MM.1S (cell line): ENCODE measurements around the gene DAB2IP.

Experiments
- DNase-seq: peaks from one replicate; pipeline ENCODE4 v3.0.0-alpha.2; 2015
- H2AFZ ChIP-seq: fragments of 300-600 bp; sonication (generic); 2 replicates; pipeline ENCODE4 v1.6.0; 2016; ENCODE audit warnings: antibody characterized with exemption, low read length
- H3F3A ChIP-seq: fragments of 300-600 bp; sonication (generic); 2 replicates; pipeline ENCODE4 v1.6.1; 2016; ENCODE audit warnings: mild to moderate bottlenecking, antibody characterized with exemption, low read length, moderate library complexity, mixed read lengths; ENCODE audit not compliant: insufficient read depth
- H3K27ac ChIP-seq: fragments of 300-600 bp; sonication (generic); 2 replicates; pipeline ENCODE4 v1.5.1; 2016; ENCODE audit warnings: mild to moderate bottlenecking, low read length
- H3K27me3 ChIP-seq: fragments of 300-600 bp; sonication (generic); replicated peaks from 2 replicates; pipeline ENCODE4 v1.6.0; 2016; ENCODE audit warnings: low read length; ENCODE audit not compliant: insufficient read depth
- H3K36me3 ChIP-seq: fragments of 300-600 bp; sonication (generic); replicated peaks from 2 replicates; pipeline ENCODE4 v1.6.1; 2016; ENCODE audit warnings: mild to moderate bottlenecking, low read length, mixed read lengths; ENCODE audit not compliant: insufficient read depth
- H3K4me1 ChIP-seq: fragments of 300-600 bp; sonication (generic); 2 replicates; pipeline ENCODE4 v1.6.1; 2016; ENCODE audit warnings: low read length, mixed read lengths
- H3K4me2 ChIP-seq: fragments of 300-600 bp; sonication (generic); 2 replicates; pipeline ENCODE4 v1.6.0; 2016; ENCODE audit warnings: low read depth, low read length
- H3K4me3 ChIP-seq: fragments of 300-600 bp; sonication (generic); 2 replicates; pipeline ENCODE4 v1.5.1; 2016; ENCODE audit warnings: low read length, mixed read lengths
- H3K79me2 ChIP-seq: fragments of 300-600 bp; sonication (generic); 2 replicates; pipeline ENCODE4 v1.6.1; 2016; ENCODE audit warnings: mixed run types, low read length, mixed read lengths
- H3K9ac ChIP-seq: fragments of 300-600 bp; sonication (generic); 2 replicates; pipeline ENCODE4 v1.6.1; 2016; ENCODE audit warnings: low read length, mixed read lengths
- H3K9me2 ChIP-seq: fragments of 300-600 bp; sonication (generic); replicated peaks from 2 replicates; pipeline ENCODE4 v1.6.1; 2016; ENCODE audit warnings: mild to moderate bottlenecking, low read length, mixed read lengths; ENCODE audit not compliant: insufficient read depth
- H3K9me3 ChIP-seq: fragments of 300-600 bp; sonication (generic); replicated peaks from 2 replicates; pipeline ENCODE4 v1.6.1; 2016; ENCODE audit warnings: mild to moderate bottlenecking, low read length, mixed read lengths; ENCODE audit not compliant: insufficient read depth
- H4K20me1 ChIP-seq: fragments of 300-600 bp; sonication (generic); 2 replicates; pipeline ENCODE4 v1.6.1; 2016; ENCODE audit warnings: mild to moderate bottlenecking, low read length, moderate library complexity, mixed read lengths; ENCODE audit not compliant: insufficient read depth
- CTCF ChIP-seq: fragments of 300-600 bp; sonication (generic); IDR thresholded peaks from 2 replicates; pipeline ENCODE4 v1.5.1; 2016; ENCODE audit warnings: antibody characterized with exemption, low read length, mixed read lengths
- EZH2 ChIP-seq: fragments of 300-600 bp; sonication (generic); optimal IDR thresholded peaks from 2 replicates; pipeline ENCODE3; 2017; ENCODE audit warnings: low read depth, mild to moderate bottlenecking, antibody characterized with exemption, low read length, mixed read lengths
- EZH2phosphoT487 ChIP-seq: fragments of 300-600 bp; sonication (generic); IDR thresholded peaks from 2 replicates; pipeline ENCODE4 v1.6.1; 2018; ENCODE audit warnings: antibody characterized with exemption, low read length

The DAB2IP gene

DNA sequence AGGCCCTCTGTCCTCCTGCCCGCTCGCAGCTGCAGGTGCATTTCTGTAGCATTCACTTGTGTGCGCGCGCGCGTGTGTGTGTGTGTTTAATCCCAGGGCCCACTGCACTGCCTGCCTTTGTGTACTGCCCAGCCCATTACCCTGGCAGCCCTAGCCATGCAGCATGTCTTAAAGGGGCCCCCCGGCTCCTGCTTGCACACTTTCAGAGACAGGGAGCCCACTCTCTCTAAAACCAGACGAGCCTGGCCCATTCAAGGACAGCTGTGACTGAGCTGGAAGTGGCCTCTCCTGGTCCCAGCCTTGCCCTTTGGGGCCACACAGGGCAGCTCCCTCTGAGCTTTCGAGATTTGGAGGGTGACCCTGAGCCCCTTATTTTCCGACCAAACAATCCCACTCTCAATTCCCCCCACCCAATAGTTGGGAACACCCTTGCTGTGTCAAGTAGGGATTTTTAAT is 98.9 kb downstream of the DAB2IP start:
- Histone ChIP-seq H4K20me1 (no peaks in the 10 kb centered on the region), H3K27ac (no peak overlapping the region), H3K36me3 (no peaks in the 10 kb centered on the region), H3F3A (no peaks in the 10 kb centered on the region), H2AFZ (no peak overlapping the region), H3K4me3 (no peak overlapping the region), H3K79me2 (no peaks in the 10 kb centered on the region), H3K4me1 (no peaks in the 10 kb centered on the region), H3K9ac (no peak overlapping the region), H3K9me2 (no peaks in the 10 kb centered on the region), H3K9me3 (no peaks in the 10 kb centered on the region), H3K4me2 (no peak overlapping the region), H3K27me3 (no peaks in the 10 kb centered on the region)
- DNase-seq: no peak
- TF ChIP-seq EZH2phosphoT487 (no peak), EZH2 (no peak), CTCF (no peak)

- Histone ChIP-seq H4K20me1 (no peaks in the 10 kb centered on the region), H3K79me2 (no peaks in the 10 kb centered on the region), H3K9me2 (no peaks in the 10 kb centered on the region), H3K4me1 (no peaks in the 10 kb centered on the region), H3K27me3 (no peaks in the 10 kb centered on the region), H3K9me3 (no peaks in the 10 kb centered on the region), H3F3A (no peaks in the 10 kb centered on the region), H2AFZ (no peak overlapping the region), H3K27ac (no peak overlapping the region), H3K9ac (no peak overlapping the region), H3K4me3 (no peak overlapping the region), H3K4me2 (no peak overlapping the region), H3K36me3 (no peaks in the 10 kb centered on the region)
- TF ChIP-seq EZH2 (no peak), CTCF (no peak), EZH2phosphoT487 (no peak)
- DNase-seq: no peak
These were observed 99.5 kb downstream of the DAB2IP start for GRCh38 chr9:121750715-121751623.

DNA sequence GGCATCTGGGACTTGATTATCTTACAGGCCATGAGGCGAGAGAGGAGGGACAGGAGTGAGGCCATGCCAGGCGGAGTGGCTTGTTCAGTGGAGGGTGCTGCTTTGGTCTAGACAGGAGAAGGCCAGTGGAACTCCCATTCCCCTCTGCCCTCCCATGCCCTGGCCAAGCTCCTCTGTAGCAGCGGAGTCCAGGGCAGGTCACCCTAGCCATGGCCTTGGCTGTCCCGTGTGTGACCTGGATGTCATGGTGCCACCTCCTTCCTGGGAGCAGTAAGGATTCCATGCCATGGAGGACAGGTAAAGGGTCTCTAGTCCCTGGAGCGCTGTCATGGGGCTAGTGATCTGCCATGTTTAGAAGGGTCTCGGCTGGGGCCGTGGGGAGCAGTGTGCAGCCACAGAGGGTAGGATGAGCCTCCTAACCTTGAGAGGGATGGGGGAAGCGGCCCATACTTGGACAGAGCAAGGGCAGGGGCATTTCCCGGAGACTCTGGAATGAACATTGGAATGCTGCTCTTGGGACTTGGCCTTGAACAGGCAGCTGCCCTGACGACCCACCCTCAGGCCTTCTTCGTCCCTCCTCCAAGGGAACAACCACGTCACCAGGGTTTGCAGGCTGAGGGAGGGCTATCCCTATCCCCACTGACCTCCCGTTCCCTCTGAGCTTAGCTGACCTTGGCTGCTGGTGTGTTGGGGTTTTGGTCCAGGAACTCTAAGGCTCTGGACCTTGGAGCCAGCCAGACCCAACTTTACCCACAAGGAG is 100.4 kb downstream of the DAB2IP start:
- Histone ChIP-seq H3K27me3 (no peaks in the 10 kb centered on the region), H3K9me3 (no peaks in the 10 kb centered on the region), H3K27ac (no peak overlapping the region), H3K4me1 (no peaks in the 10 kb centered on the region), H3K36me3 (no peaks in the 10 kb centered on the region), H3K4me3 (no peak overlapping the region), H3K9me2 (no peaks in the 10 kb centered on the region), H3K9ac (no peak overlapping the region), H3F3A (no peaks in the 10 kb centered on the region), H2AFZ (no peak overlapping the region), H4K20me1 (no peaks in the 10 kb centered on the region), H3K4me2 (no peak overlapping the region), H3K79me2 (no peaks in the 10 kb centered on the region)
- TF ChIP-seq CTCF: no peak
- DNase-seq: no peak
